OCI-LY1 (cell line): ENCODE measurements around the gene CCER1.

Experiments used
- CTCF ChIP-seq: fragments of 200-600 bp; sonication (generic), shearing (Covaris generic); IDR thresholded peaks from 2 replicates; pipeline ENCODE4 v1.5.1; 2017; ENCODE audit warnings: mild to moderate bottlenecking, antibody characterized with exemption, low read length, moderate library complexity, mixed read lengths
- EZH2 ChIP-seq: fragments of 200-600 bp; sonication (generic), shearing (Covaris generic); IDR thresholded peaks from 2 replicates; pipeline ENCODE4 v1.8.0; 2017; ENCODE audit warnings: borderline replicate concordance, mixed run types, mild to moderate bottlenecking, antibody characterized with exemption, low read length, moderate library complexity, mixed read lengths

GRCh38 chr12:90947869-90948268 is 7.1 kb downstream of the CCER1 start:
- TF ChIP-seq CTCF (no peak), EZH2 (no peak)
